Neuronal stem cell (in vitro differentiated cells): Measurements from ENCODE around the gene ZNF827.

ENCODE experiments used
- DNase-seq: peaks from one replicate; pipeline ENCODE4 v3.0.0-alpha.2; 2013; ENCODE audit warnings: low spot score
- H2AFZ ChIP-seq: one replicate; pipeline ENCODE4 v1.6.1; 2013; ENCODE audit warnings: mild to moderate bottlenecking, low read length, inconsistent platforms
- H2AK5ac ChIP-seq: 2 replicates; pipeline ENCODE4 v1.6.1; 2013; ENCODE audit warnings: low read depth, mild to moderate bottlenecking, inconsistent platforms, low read length, moderate library complexity, mixed read lengths
- H2BK120ac ChIP-seq: 2 replicates; pipeline ENCODE4 v1.6.1; 2013; ENCODE audit warnings: low read depth, mild to moderate bottlenecking, inconsistent platforms, low read length, moderate library complexity, mixed read lengths
- H2BK12ac ChIP-seq: one replicate; pipeline ENCODE4 v1.6.1; 2013; ENCODE audit warnings: low read length, inconsistent platforms
- H2BK15ac ChIP-seq: 2 replicates; pipeline ENCODE4 v1.6.1; 2013; ENCODE audit warnings: mild to moderate bottlenecking, low read length, inconsistent platforms, mixed read lengths
- H2BK5ac ChIP-seq: one replicate; pipeline ENCODE4 v1.6.1; 2013; ENCODE audit warnings: inconsistent platforms, mild to moderate bottlenecking, low read length, moderate library complexity
- H3K14ac ChIP-seq: one replicate; pipeline ENCODE4 v1.6.1; 2013; ENCODE audit warnings: low read length, inconsistent platforms
- H3K18ac ChIP-seq: 2 replicates; pipeline ENCODE4 v1.6.1; 2013; ENCODE audit warnings: low read length, inconsistent platforms
- H3K23ac ChIP-seq: 2 replicates; pipeline ENCODE4 v1.6.1; 2013; ENCODE audit warnings: low read depth, mild to moderate bottlenecking, mixed read lengths, low read length, inconsistent platforms; ENCODE audit not compliant: poor library complexity
- H3K27ac ChIP-seq: replicated peaks from 3 replicates; pipeline ENCODE4 v1.5.1; 2013; ENCODE audit warnings: low read length, inconsistent platforms
- H3K27me3 ChIP-seq, 3 experiments: 2 replicates each; pipeline ENCODE4 v1.6.1; 2013; ENCODE audit warnings: low read length in 3 of 3, mild to moderate bottlenecking in 2 of 3, inconsistent platforms in 1 of 3, low read depth in 1 of 3, mixed read lengths in 1 of 3, moderate library complexity in 1 of 3; ENCODE audit not compliant: control insufficient read depth in 3 of 3, insufficient read depth in 3 of 3
- H3K36me3 ChIP-seq, 2 donors: replicated peaks in 1 of 2; 2 replicates each; pipeline ENCODE4 v1.6.1; 2013; ENCODE audit warnings: low read length in 2 of 2; ENCODE audit not compliant: control insufficient read depth in 2 of 2, insufficient read depth in 2 of 2
- H3K4ac ChIP-seq: 2 replicates; pipeline ENCODE4 v1.6.1; 2013; ENCODE audit warnings: inconsistent platforms, mild to moderate bottlenecking, low read length, moderate library complexity
- H3K4me1 ChIP-seq, 2 donors: 1 replicate in 1 of 2; 2 replicates in 1 of 2; pipeline ENCODE4 v1.6.1; 2013; ENCODE audit warnings: low read length in 2 of 2, low read depth in 1 of 2; ENCODE audit not compliant: control insufficient read depth in 2 of 2, insufficient read depth in 1 of 2
- H3K4me2 ChIP-seq: one replicate; pipeline ENCODE4 v1.6.1; 2013; ENCODE audit warnings: mild to moderate bottlenecking, low read length, inconsistent platforms; ENCODE audit not compliant: insufficient read depth, poor library complexity, severe bottlenecking
- H3K4me3 ChIP-seq, 2 donors: 2 replicates each; pipeline ENCODE4 v1.5.1; 2013; ENCODE audit warnings: low read length in 2 of 2, mild to moderate bottlenecking in 2 of 2, inconsistent platforms in 1 of 2, moderate library complexity in 1 of 2
- H3K79me1 ChIP-seq: one replicate; pipeline ENCODE4 v1.6.1; 2013; ENCODE audit warnings: low read depth, mild to moderate bottlenecking, inconsistent platforms, low read length, moderate library complexity
- H3K9ac ChIP-seq: one replicate; pipeline ENCODE4 v1.6.1; 2013; ENCODE audit warnings: mild to moderate bottlenecking, low read depth, low read length, inconsistent platforms; ENCODE audit not compliant: poor library complexity
- H3K9me3 ChIP-seq, 2 donors: replicated peaks in 1 of 2; 2 replicates each; pipeline versions ENCODE3 to v1.6.1; 2013; ENCODE audit warnings: low read length in 2 of 2, mild to moderate bottlenecking in 2 of 2, inconsistent platforms in 1 of 2, low read depth in 1 of 2, mixed read lengths in 1 of 2, moderate library complexity in 1 of 2; ENCODE audit not compliant: control insufficient read depth in 2 of 2, insufficient read depth in 1 of 2
- H4K8ac ChIP-seq: one replicate; pipeline ENCODE4 v1.6.1; 2013; ENCODE audit warnings: low read depth, mild to moderate bottlenecking, inconsistent platforms, low read length, moderate library complexity
- H4K91ac ChIP-seq: one replicate; pipeline ENCODE4 v1.6.1; 2013; ENCODE audit warnings: low read length, low read depth, mild to moderate bottlenecking, inconsistent platforms; ENCODE audit not compliant: poor library complexity
- WGBS, 2 donors: extraction: QIAGEN DNeasy Blood & Tissue Kit; methylation state at CpG; one replicate each; pipeline ENCODE4 v1.1.7; 2013; ENCODE audit warnings: missing lambda C conversion rate in 2 of 2, mixed read lengths in 1 of 2; ENCODE audit not compliant: insufficient read length in 2 of 2, insufficient replicate concordance in 1 of 2; ENCODE audit errors: extremely low coverage in 2 of 2; 5-methylcytosine and 5-hydroxymethylcytosine counted together

ZNF827 gene

GRCh38 chr4:145851511-145852201 lies 87.0 kb downstream of the ZNF827 start:
- H3K4me3 ChIP-seq: no peak overlapping the region
- H3K14ac ChIP-seq: no peak overlapping the region
- no peak overlapping the region for H2BK12ac ChIP-seq
- no peak overlapping the region for H3K23ac ChIP-seq
- H2BK5ac ChIP-seq: no peak overlapping the region
- H2BK120ac ChIP-seq: no peak overlapping the region
- H3K36me3 ChIP-seq: peaks cover 0 to 35% of the 10 kb centered on the region in 2 donors
- H3K9me3 ChIP-seq: no peaks in the 10 kb centered on the region
- H3K79me1 ChIP-seq: no peaks in the 10 kb centered on the region
- no peak overlapping the region for H2BK15ac ChIP-seq
- H3K4me1 ChIP-seq: peaks cover 1 to 20% of the 10 kb centered on the region in 2 donors
- no peak for DNase-seq
- no peak overlapping the region for H3K4ac ChIP-seq
- H3K4me2 ChIP-seq: no peak overlapping the region
- no peaks in the 10 kb centered on the region for H3K27me3 ChIP-seq
- H3K27ac ChIP-seq: no peak overlapping the region
- WGBS, 2 donors: no CpG with 5 or more reads among the region's 2 CpGs
- no peak overlapping the region for H4K91ac ChIP-seq
- H3K18ac ChIP-seq: no peak overlapping the region
- H2AFZ ChIP-seq: no peak overlapping the region
- H2AK5ac ChIP-seq: no peak overlapping the region
- no peak overlapping the region for H4K8ac ChIP-seq
- H3K9ac ChIP-seq: no peak overlapping the region

GRCh38 chr4:145847764-145848163 lies 90.9 kb downstream of the ZNF827 start:
- Histone ChIP-seq H3K4me1 (peaks cover 1 to 20% of the 10 kb centered on the region in 2 donors), H4K8ac (no peak overlapping the region), H3K27ac (no peak overlapping the region), H3K9me3 (no peaks in the 10 kb centered on the region), H3K4me3 (no peak overlapping the region), H2BK120ac (no peak overlapping the region), H3K14ac (no peak overlapping the region), H2BK5ac (no peak overlapping the region), H3K9ac (no peak overlapping the region), H2AFZ (no peak overlapping the region), H4K91ac (no peak overlapping the region), H3K79me1 (no peaks in the 10 kb centered on the region), H2AK5ac (no peak overlapping the region), H3K36me3 (peaks cover 2 to 60% of the 10 kb centered on the region in 2 donors), H3K4ac (no peak overlapping the region), H3K18ac (no peak overlapping the region), H2BK15ac (no peak overlapping the region), H2BK12ac (no peak overlapping the region), H3K27me3 (no peaks in the 10 kb centered on the region), H3K4me2 (no peak overlapping the region), H3K23ac (no peak overlapping the region)
- no peak for DNase-seq
- WGBS, 2 donors: no CpG with 5 or more reads among the region's 7 CpGs

GRCh38 chr4:145845118-145845517 lies 93.5 kb downstream of the ZNF827 start:
- H2AK5ac ChIP-seq: no peak overlapping the region
- H2BK120ac ChIP-seq: no peak overlapping the region
- no peak overlapping the region for H4K91ac ChIP-seq
- H2BK15ac ChIP-seq: no peak overlapping the region
- H3K9me3 ChIP-seq: no peaks in the 10 kb centered on the region
- no peak overlapping the region for H3K18ac ChIP-seq
- no peak overlapping the region for H3K4me2 ChIP-seq
- H4K8ac ChIP-seq: no peak overlapping the region
- H3K4me3 ChIP-seq: no peak overlapping the region
- H3K36me3 ChIP-seq: peaks cover 5 to 75% of the 10 kb centered on the region in 2 donors
- WGBS, 2 donors: no CpG with 5 or more reads among the region's 4 CpGs
- H2AFZ ChIP-seq: no peak overlapping the region
- H3K4ac ChIP-seq: no peak overlapping the region
- no peak overlapping the region for H2BK12ac ChIP-seq
- no peak overlapping the region for H3K9ac ChIP-seq
- H2BK5ac ChIP-seq: no peak overlapping the region
- no peaks in the 10 kb centered on the region for H3K79me1 ChIP-seq
- no peak overlapping the region for H3K23ac ChIP-seq
- H3K27ac ChIP-seq: no peak overlapping the region
- H3K27me3 ChIP-seq: no peaks in the 10 kb centered on the region
- DNase-seq: no peak
- peaks cover 1 to 13% of the 10 kb centered on the region in 2 donors for H3K4me1 ChIP-seq
- H3K14ac ChIP-seq: no peak overlapping the region

- no peak overlapping the region for H2BK120ac ChIP-seq
- H2AK5ac ChIP-seq: no peak overlapping the region
- H3K18ac ChIP-seq: no peak overlapping the region
- no peak overlapping the region for H3K4me3 ChIP-seq
- H3K9ac ChIP-seq: no peak overlapping the region
- H2BK15ac ChIP-seq: no peak overlapping the region
- no peak overlapping the region for H3K27ac ChIP-seq
- no peak overlapping the region for H3K23ac ChIP-seq
- H4K91ac ChIP-seq: no peak overlapping the region
- DNase-seq: no peak
- H3K4me1 ChIP-seq: peaks cover 1 to 13% of the 10 kb centered on the region in 2 donors
- no peak overlapping the region for H3K14ac ChIP-seq
- no peak overlapping the region for H2BK12ac ChIP-seq
- no CpG with 5 or more reads among the region's 6 CpGs for WGBS, 2 donors
- no peak overlapping the region for H4K8ac ChIP-seq
- peaks cover 5 to 78% of the 10 kb centered on the region in 2 donors for H3K36me3 ChIP-seq
- H3K4me2 ChIP-seq: no peak overlapping the region
- H2AFZ ChIP-seq: no peak overlapping the region
- no peaks in the 10 kb centered on the region for H3K27me3 ChIP-seq
- no peaks in the 10 kb centered on the region for H3K79me1 ChIP-seq
- H3K4ac ChIP-seq: no peak overlapping the region
- H2BK5ac ChIP-seq: no peak overlapping the region
- no peaks in the 10 kb centered on the region for H3K9me3 ChIP-seq
These were observed 95.0 kb downstream of the ZNF827 start for GRCh38 chr4:145843639-145844038.
